NT2/D1 (cell line): ENCODE measurements around the gene FYCO1.

ENCODE experiments used
- SUZ12 ChIP-seq: IDR thresholded peaks from 2 replicates; pipeline ENCODE4 v1.6.1; 2011; ENCODE audit not compliant: insufficient read length, insufficient read depth; ENCODE audit errors: extremely low read depth
- YY1 ChIP-seq: IDR thresholded peaks from 2 replicates; pipeline ENCODE4 v1.6.1; 2011; ENCODE audit not compliant: insufficient read length, insufficient read depth
- ZNF274 ChIP-seq: IDR thresholded peaks from 2 replicates; pipeline ENCODE4 v1.6.1; 2011; ENCODE audit warnings: mild to moderate bottlenecking, low read depth, low read length

DNA sequence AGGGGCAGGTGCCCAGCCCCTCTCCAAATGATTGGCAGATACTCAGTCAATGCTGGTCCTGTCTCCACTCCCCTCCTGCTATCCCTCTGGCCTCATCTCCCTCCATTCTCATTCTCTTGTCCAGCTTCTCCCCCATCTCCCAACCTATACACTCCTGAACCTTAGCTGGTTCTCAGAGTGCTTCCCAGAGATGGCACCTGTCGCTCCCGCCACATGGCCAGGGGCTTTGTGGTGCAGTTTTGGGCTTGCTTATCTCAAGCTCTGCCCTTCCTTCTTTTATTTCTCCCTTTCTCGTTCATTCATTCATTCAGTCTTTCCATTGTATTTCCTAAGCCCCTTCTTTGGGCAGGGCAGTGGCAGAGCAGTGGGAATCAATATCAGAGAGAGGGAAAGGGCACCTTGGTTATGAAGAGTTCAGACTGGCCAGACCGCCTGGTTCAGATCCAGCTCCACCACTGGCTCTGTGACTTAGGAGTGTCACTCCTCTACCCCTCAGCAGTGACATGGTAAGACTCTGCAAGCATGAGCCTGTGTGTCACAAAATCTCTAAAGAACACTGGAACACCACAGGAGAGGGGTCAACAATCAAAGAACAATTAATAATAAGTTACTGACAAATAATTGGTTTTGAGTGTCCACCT, 72.6 kb downstream of the FYCO1 start:
- TF ChIP-seq YY1 = no peak
- no peak for TF ChIP-seq ZNF274
- no peak for TF ChIP-seq SUZ12
